Neural cell (in vitro differentiated cells): ENCODE data around the gene DOCK2. TPM values are rescaled to one million over a fixed set of nuclear protein-coding genes. Genes with fewer than 3 reads are reported as not detected.

Source experiments
- H2AFZ ChIP-seq: fragments of 200-600, 300-800 bp; sonication (generic), shearing (Covaris generic); 2 replicates; pipeline ENCODE4 v1.6.0; 2014; ENCODE audit warnings: low read depth, mild to moderate bottlenecking, antibody characterized with exemption, low read length, moderate library complexity
- H3F3A ChIP-seq: fragments of 200-600 bp; shearing (Covaris generic); 2 replicates; pipeline ENCODE4 v1.6.1; 2016; ENCODE audit warnings: mild to moderate bottlenecking, moderate library complexity, mixed read lengths, antibody characterized with exemption, low read length; ENCODE audit not compliant: insufficient read depth, poor library complexity, severe bottlenecking
- H3K27ac ChIP-seq: fragments of 200-600, 300-800 bp; sonication (generic), shearing (Covaris generic); 2 replicates; pipeline ENCODE4 v1.5.1; 2014; ENCODE audit warnings: mild to moderate bottlenecking, low read length, moderate library complexity
- H3K27me3 ChIP-seq: fragments of 300-800, 200-600 bp; sonication (generic), shearing (Covaris generic); 2 replicates; pipeline ENCODE4 v1.6.0; 2014; ENCODE audit warnings: mild to moderate bottlenecking, low read depth, low read length, moderate library complexity; ENCODE audit not compliant: insufficient read depth
- H3K36me3 ChIP-seq: fragments of 300-800, 200-600 bp; sonication (generic), shearing (Covaris generic); 2 replicates; pipeline ENCODE4 v1.5.1; 2014; ENCODE audit warnings: mild to moderate bottlenecking, antibody characterized with exemption, low read length, moderate library complexity; ENCODE audit not compliant: insufficient read depth
- H3K4me2 ChIP-seq: fragments of 300-800, 200-600 bp; sonication (generic), shearing (Covaris generic); 2 replicates; pipeline ENCODE4 v1.6.0; 2014; ENCODE audit warnings: mild to moderate bottlenecking, low read length
- H3K4me3 ChIP-seq: fragments of 300-800, 200-600 bp; sonication (generic), shearing (Covaris generic); 2 replicates; pipeline ENCODE4 v1.5.1; 2014; ENCODE audit warnings: mild to moderate bottlenecking, low read length, moderate library complexity
- H3K79me2 ChIP-seq: fragments of 200-600 bp; shearing (Covaris generic); replicated peaks from 2 replicates; pipeline ENCODE4 v1.6.0; 2014; ENCODE audit warnings: mild to moderate bottlenecking, low read length, moderate library complexity; ENCODE audit not compliant: insufficient read depth
- H3K9ac ChIP-seq: fragments of 300-800, 200-600 bp; sonication (generic), shearing (Covaris generic); 2 replicates; pipeline ENCODE4 v1.6.1; 2016; ENCODE audit warnings: mild to moderate bottlenecking, low read length, mixed read lengths
- H3K9me2 ChIP-seq: fragments of 200-600 bp; shearing (Covaris generic); 2 replicates; pipeline ENCODE4 v1.6.1; 2016; ENCODE audit warnings: mild to moderate bottlenecking, low read length, mixed read lengths; ENCODE audit not compliant: insufficient read depth
- H3K9me3 ChIP-seq: fragments of 200-600, 300-800 bp; sonication (generic), shearing (Covaris generic); 2 replicates; pipeline ENCODE4 v1.6.1; 2016; ENCODE audit warnings: mild to moderate bottlenecking, mixed run types, low read length, moderate library complexity, mixed read lengths
- H4K20me1 ChIP-seq: fragments of 200-600 bp; shearing (Covaris generic); 2 replicates; pipeline ENCODE4 v1.6.1; 2016; ENCODE audit warnings: mild to moderate bottlenecking, mixed run types; ENCODE audit not compliant: insufficient read depth
- CTCF ChIP-seq: fragments of 450-650 bp; IDR thresholded peaks from 2 replicates; pipeline ENCODE4 v1.5.1; 2014; ENCODE audit warnings: antibody characterized with exemption, mild to moderate bottlenecking, moderate library complexity; ENCODE audit not compliant: poor library complexity, severe bottlenecking
- EP300 ChIP-seq: fragments of 450-650 bp; conservative IDR thresholded peaks from 2 replicates; pipeline ENCODE4 v1.6.1; 2014; ENCODE audit warnings: antibody characterized with exemption, mild to moderate bottlenecking, moderate library complexity; ENCODE audit not compliant: poor library complexity, severe bottlenecking
- EZH2 ChIP-seq: fragments of 200-600, 300-800 bp; shearing (Covaris generic), sonication (generic); IDR thresholded peaks from 2 replicates; pipeline ENCODE4 v1.6.1; 2014; ENCODE audit warnings: antibody characterized with exemption, low read length, borderline replicate concordance, mild to moderate bottlenecking; ENCODE audit not compliant: insufficient read depth, poor library complexity, severe bottlenecking
- MXI1 ChIP-seq: fragments of 450-650 bp; conservative IDR thresholded peaks from 2 replicates; pipeline ENCODE4 v1.6.1; 2014; ENCODE audit warnings: antibody characterized with exemption, mild to moderate bottlenecking; ENCODE audit not compliant: poor library complexity, severe bottlenecking
- POLR2AphosphoS5 ChIP-seq: IDR thresholded peaks from 2 replicates; pipeline ENCODE4 v1.6.1; 2012
- RAD21 ChIP-seq: fragments of 450-650 bp; conservative IDR thresholded peaks from 2 replicates; pipeline ENCODE4 v1.6.1; 2014; ENCODE audit warnings: antibody characterized with exemption, mild to moderate bottlenecking, moderate library complexity
- REST ChIP-seq: IDR thresholded peaks from 2 replicates; pipeline ENCODE4 v1.6.1; 2012; ENCODE audit warnings: borderline replicate concordance
- SMC3 ChIP-seq: fragments of 450-650 bp; conservative IDR thresholded peaks from 2 replicates; pipeline ENCODE4 v1.6.1; 2014; ENCODE audit warnings: antibody characterized with exemption, mild to moderate bottlenecking, moderate library complexity; ENCODE audit not compliant: poor library complexity
- TAF1 ChIP-seq: IDR thresholded peaks from 2 replicates; pipeline ENCODE4 v1.6.1; 2012; ENCODE audit warnings: low read depth
- polyA plus RNA-seq: library from polyadenylated mRNA; depleted of rRNA; stranded (reverse); fragments of >200 nt; gene quantifications from 2 replicates; pipeline ENCODE4 v1.2.3, GENCODE V29; 2014

The DOCK2 gene
- polyA plus RNA-seq, 1 donor from 2014 or later: 0.15 TPM

GRCh38 chr5:170067152-170067551 is 430.1 kb downstream of the DOCK2 start:
- H4K20me1 ChIP-seq: no peaks in the 10 kb centered on the region
- no peaks in the 10 kb centered on the region for H3K27me3 ChIP-seq
- H3K4me3 ChIP-seq: no peak overlapping the region
- no peak overlapping the region for H3K9ac ChIP-seq
- no peak overlapping the region for H3K27ac ChIP-seq
- no peaks in the 10 kb centered on the region for H3K9me2 ChIP-seq
- no peaks in the 10 kb centered on the region for H3F3A ChIP-seq
- no peaks in the 10 kb centered on the region for H3K79me2 ChIP-seq
- no peak for TF ChIP-seq REST
- TF ChIP-seq CTCF: no peak
- TF ChIP-seq POLR2AphosphoS5: no peak
- TF ChIP-seq TAF1: no peak
- TF ChIP-seq EP300: no peak
- TF ChIP-seq MXI1: no peak
- no peak for TF ChIP-seq SMC3
- TF ChIP-seq RAD21: no peak
- H2AFZ ChIP-seq: no peak overlapping the region
- no peaks in the 10 kb centered on the region for H3K9me3 ChIP-seq
- no peaks in the 10 kb centered on the region for H3K36me3 ChIP-seq
- no peak overlapping the region for H3K4me2 ChIP-seq

GRCh38 chr5:170067574-170068170 is 430.6 kb downstream of the DOCK2 start:
- H3K79me2 ChIP-seq: no peaks in the 10 kb centered on the region
- H3K27me3 ChIP-seq: no peaks in the 10 kb centered on the region
- no peaks in the 10 kb centered on the region for H3K9me3 ChIP-seq
- no peak overlapping the region for H3K9ac ChIP-seq
- H3F3A ChIP-seq: no peaks in the 10 kb centered on the region
- TF ChIP-seq SMC3 (no peak), POLR2AphosphoS5 (no peak), REST (no peak), TAF1 (no peak), MXI1 (no peak), CTCF (no peak), RAD21 (no peak), EZH2 (no peak)
- H3K9me2 ChIP-seq: no peaks in the 10 kb centered on the region
- H3K36me3 ChIP-seq: no peaks in the 10 kb centered on the region
- no peak overlapping the region for H2AFZ ChIP-seq
- H3K4me3 ChIP-seq: no peak overlapping the region
- no peaks in the 10 kb centered on the region for H4K20me1 ChIP-seq
- no peak overlapping the region for H3K4me2 ChIP-seq
- no peak overlapping the region for H3K27ac ChIP-seq
